Thyroid gland (tissue), 4 donors: Measurements from ENCODE around the gene GPM6B.

Experiments
- POLR2A ChIP-seq, 2 donors: fragments of 450-650 bp; IDR thresholded peaks; one replicate each; pipeline ENCODE4 v1.6.1; 2017; ENCODE audit warnings: antibody characterized with exemption in 2 of 2, mild to moderate bottlenecking in 2 of 2, moderate library complexity in 1 of 2
- TF ChIP-seq, protein P1 (sequence below), 6 experiments: fragments of 200-600 bp in 3 of 6; fragments of 450-650 bp in 3 of 6; sonication (generic) in 3 of 6; IDR thresholded peaks; one replicate each; pipeline ENCODE4 v1.5.1; 2016 to 2019; ENCODE audit warnings: antibody characterized with exemption in 6 of 6, mild to moderate bottlenecking in 2 of 6, inconsistent platforms in 1 of 6, moderate library complexity in 1 of 6

DNA sequence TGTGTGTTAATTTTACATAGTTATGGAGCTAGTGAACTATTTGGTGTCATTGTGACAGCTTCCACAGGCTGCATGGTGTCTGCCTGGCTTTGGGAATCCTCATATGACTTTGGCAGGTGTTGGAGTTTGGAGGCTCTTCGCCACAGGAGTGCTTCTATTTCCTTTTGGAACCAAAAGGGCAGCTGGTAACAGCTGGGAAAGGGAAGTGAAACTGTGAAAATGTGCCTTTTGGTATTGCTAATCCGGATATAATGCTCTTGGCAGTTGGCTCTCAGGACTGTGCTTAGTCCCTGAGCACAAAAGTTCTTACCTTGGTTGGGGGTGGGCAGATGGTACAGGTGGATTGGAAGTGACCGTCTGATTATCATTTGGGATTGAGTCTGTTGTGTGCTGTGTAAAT lies 64.2 kb downstream of the GPM6B start:
- no peak for TF ChIP-seq POLR2A (IDR thresholded peaks at IDR 0.05)
- TF ChIP-seq, protein P1, sequence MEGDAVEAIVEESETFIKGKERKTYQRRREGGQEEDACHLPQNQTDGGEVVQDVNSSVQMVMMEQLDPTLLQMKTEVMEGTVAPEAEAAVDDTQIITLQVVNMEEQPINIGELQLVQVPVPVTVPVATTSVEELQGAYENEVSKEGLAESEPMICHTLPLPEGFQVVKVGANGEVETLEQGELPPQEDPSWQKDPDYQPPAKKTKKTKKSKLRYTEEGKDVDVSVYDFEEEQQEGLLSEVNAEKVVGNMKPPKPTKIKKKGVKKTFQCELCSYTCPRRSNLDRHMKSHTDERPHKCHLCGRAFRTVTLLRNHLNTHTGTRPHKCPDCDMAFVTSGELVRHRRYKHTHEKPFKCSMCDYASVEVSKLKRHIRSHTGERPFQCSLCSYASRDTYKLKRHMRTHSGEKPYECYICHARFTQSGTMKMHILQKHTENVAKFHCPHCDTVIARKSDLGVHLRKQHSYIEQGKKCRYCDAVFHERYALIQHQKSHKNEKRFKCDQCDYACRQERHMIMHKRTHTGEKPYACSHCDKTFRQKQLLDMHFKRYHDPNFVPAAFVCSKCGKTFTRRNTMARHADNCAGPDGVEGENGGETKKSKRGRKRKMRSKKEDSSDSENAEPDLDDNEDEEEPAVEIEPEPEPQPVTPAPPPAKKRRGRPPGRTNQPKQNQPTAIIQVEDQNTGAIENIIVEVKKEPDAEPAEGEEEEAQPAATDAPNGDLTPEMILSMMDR (IDR thresholded peaks at IDR 0.05), result no peak
